Measurements from ENCODE around the gene EHD4. TPM values are rescaled to one million over a fixed set of nuclear protein-coding genes. Genes with fewer than 3 reads are reported as not detected.
A peak's percentile ranks its signal among the peaks of the same experiment; 100 is the strongest.

Gene EHD4
- polyA plus RNA-seq, 2 of the 4 experiments (the other 2 are of a cell fraction) = 8.2 to 9.0 TPM

DNA sequence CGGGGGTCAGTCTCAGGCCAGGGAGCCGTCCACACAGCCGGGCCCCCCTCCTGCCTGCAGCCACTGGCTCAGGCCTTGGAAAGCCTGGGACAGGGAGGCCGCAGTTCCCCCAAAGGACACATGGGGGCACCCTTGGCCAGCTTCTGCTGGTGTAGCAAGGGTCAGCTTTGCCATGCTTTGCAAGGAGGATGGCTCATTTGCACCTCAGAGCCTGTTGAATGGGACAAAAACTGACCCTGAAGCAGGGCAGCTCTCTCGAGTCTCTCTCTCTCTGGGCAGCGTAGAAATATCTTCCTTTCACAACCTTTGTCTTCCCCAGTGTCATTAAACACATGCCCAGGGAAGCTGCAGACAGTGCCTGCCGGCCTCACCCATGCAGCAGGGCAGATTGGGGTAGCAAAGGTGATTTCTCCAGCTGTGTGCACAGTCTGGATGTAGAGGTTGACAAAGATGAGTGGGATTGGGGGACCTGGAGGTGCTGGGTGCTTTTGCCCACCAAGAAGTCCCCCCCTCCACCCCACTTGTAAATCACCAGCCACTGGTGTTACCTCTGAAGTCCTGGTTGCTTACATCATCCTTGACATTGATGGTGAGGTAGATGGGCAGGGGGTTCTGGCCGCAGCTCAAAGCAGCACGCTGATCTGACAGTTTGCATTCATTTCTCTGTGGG, 17.4 kb upstream of the EHD4 start:
- TF ChIP-seq CBX8 (IDR thresholded peaks at IDR 0.05) (no peak), MAZ (IDR thresholded peaks at IDR 0.05; ENCODE audit: borderline replicate concordance, low read depth, low read length) (no peak), JUN (IDR thresholded peaks at IDR 0.05) (no peak), CEBPB (IDR thresholded peaks at IDR 0.05) (no peak), NFE2L2 (conservative IDR thresholded peaks at IDR 0.05; ENCODE audit: low read length) (no peak), CBX2 (IDR thresholded peaks at IDR 0.05; ENCODE audit: borderline replicate concordance, low read depth) (no peak), POLR2A (IDR thresholded peaks at IDR 0.05; ENCODE audit: low read length) (no peak), RAD21 (conservative IDR thresholded peaks at IDR 0.05 in 1 of 2, IDR thresholded peaks at IDR 0.05 in 1 of 2) (peak; percentile 93 to 95), SMC3 (IDR thresholded peaks at IDR 0.05) (peak; percentile 89)
- TF ChIP-seq, protein P1, sequence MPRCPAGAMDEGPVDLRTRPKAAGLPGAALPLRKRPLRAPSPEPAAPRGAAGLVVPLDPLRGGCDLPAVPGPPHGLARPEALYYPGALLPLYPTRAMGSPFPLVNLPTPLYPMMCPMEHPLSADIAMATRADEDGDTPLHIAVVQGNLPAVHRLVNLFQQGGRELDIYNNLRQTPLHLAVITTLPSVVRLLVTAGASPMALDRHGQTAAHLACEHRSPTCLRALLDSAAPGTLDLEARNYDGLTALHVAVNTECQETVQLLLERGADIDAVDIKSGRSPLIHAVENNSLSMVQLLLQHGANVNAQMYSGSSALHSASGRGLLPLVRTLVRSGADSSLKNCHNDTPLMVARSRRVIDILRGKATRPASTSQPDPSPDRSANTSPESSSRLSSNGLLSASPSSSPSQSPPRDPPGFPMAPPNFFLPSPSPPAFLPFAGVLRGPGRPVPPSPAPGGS (IDR thresholded peaks at IDR 0.05) = no peak
- TF ChIP-seq, protein P2, sequence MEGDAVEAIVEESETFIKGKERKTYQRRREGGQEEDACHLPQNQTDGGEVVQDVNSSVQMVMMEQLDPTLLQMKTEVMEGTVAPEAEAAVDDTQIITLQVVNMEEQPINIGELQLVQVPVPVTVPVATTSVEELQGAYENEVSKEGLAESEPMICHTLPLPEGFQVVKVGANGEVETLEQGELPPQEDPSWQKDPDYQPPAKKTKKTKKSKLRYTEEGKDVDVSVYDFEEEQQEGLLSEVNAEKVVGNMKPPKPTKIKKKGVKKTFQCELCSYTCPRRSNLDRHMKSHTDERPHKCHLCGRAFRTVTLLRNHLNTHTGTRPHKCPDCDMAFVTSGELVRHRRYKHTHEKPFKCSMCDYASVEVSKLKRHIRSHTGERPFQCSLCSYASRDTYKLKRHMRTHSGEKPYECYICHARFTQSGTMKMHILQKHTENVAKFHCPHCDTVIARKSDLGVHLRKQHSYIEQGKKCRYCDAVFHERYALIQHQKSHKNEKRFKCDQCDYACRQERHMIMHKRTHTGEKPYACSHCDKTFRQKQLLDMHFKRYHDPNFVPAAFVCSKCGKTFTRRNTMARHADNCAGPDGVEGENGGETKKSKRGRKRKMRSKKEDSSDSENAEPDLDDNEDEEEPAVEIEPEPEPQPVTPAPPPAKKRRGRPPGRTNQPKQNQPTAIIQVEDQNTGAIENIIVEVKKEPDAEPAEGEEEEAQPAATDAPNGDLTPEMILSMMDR (IDR thresholded peaks at IDR 0.05) = peak; percentile 74
- POLR2A ChIA-PET = interaction anchor here (1.0 to 1.2 kb wide), 2 partner anchors 17 to 68 kb away, joined by 3 to 4 read pairs; partner anchors contain the start of gene EHD4
- Histone ChIP-seq H3K9me3 (no peaks in the 10 kb centered on the region), H3K4me3 (no peak overlapping the region), H3K4me1 (no peaks in the 10 kb centered on the region), H3K27ac (peak overlapping the region; percentile 24 to 65; a peak in 3 of 6 replicates), H3K4me2 (no peak overlapping the region)
- DNase-seq (ENCODE audit: low read depth in 1 of 2, low spot score in 1 of 2) = peak; percentile 66 to 73
- CTCF ChIA-PET = interaction anchor here (0.7 to 13.7 kb wide), 41 partner anchors 10 to 489 kb away, joined by 3 to 247 read pairs (median 6); partner anchors contain the start of genes EHD4, PLA2G4D and PLA2G4E
- no peak for FAIRE-seq
- peak; percentile 92 to 98 for ATAC-seq
- WGBS (ENCODE audit: missing lambda C conversion rate) = 33% methylated on average over 3 of the region's 9 CpGs

DNA sequence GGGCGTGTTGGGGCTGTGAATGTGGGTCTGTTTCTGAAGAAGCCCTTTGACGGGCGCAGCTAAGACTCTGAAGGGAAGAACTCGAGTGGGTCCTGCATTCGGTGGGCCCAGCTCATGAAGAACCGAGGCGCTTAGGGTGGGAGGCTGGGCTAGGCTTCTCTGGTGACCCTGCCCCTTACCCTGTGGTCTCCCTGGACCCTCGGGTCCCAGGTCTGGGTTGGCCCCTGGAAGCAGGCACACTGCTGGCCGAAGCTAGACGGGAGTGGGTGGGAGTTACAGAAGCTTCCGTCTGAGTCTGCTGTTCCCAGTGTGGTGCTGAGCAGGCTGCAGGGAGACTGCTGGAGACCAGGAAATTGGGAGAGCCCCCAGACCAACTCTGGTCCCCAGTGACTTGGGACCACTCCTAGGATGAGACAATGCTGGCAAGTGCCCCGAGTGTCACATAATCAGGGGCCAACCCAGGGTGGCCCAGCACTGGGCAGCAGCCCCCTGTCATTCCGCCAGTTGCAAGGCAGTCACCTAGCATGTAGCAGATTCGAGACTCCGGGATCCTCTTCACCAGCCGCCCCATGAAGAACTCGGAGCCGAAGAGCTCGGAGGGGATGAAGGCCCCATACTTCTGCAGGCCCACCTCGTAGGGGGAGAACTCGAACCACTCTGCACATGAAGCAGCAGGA, 16.7 kb upstream of the EHD4 start:
- no peak for FAIRE-seq
- POLR2A ChIA-PET = interaction anchor here (1.0 to 1.2 kb wide), 2 partner anchors 16 to 68 kb away, joined by 3 to 4 read pairs; partner anchors contain the start of gene EHD4

DNA sequence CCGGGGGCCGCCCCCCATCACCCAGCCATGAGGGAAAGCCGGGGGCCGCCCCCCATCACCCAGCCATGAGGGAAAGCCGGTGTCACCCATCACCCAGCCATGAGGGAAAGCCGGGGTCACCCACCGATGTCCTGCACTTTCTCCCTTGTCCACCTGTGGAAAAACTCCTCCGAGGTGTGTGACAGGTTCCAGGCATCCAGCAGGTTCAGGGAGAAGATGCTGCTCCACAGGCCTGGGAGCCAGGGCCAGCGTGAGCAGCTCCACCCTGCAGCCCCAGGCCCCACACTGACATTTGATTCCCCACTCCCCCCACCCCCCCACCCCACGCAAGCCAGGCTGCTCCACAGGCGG, 15.5 kb upstream of the EHD4 start:
- no peak overlapping the region for H3K27ac ChIP-seq
- ChIA-PET CTCF (interaction anchor here (0.7 to 13.7 kb wide), 12 partner anchors 8 to 484 kb away, joined by 3 to 247 read pairs (median 11); no protein-coding TSS in a partner anchor), POLR2A (interaction anchor here (1.2 kb wide), 1 partner anchor 15 kb away, joined by 3 read pairs; the partner anchor contains the start of gene EHD4)
- TF ChIP-seq HDAC2 (IDR thresholded peaks at IDR 0.05) (no peak), FOXS1 (CRISPR knock-in tag; IDR thresholded peaks at IDR 0.05) (no peak)
- DNase-seq (ENCODE audit: low read depth in 1 of 2, low spot score in 1 of 2) (no peak), FAIRE-seq (no peak), ATAC-seq (no peak)
- no peaks in the 10 kb centered on the region for H3K4me1 ChIP-seq
- no peak overlapping the region for H3K4me3 ChIP-seq
- WGBS (ENCODE audit: missing lambda C conversion rate) = 83% methylated on average over 2 of the region's 11 CpGs
- H3K9me3 ChIP-seq = no peaks in the 10 kb centered on the region
- no peak overlapping the region for H3K4me2 ChIP-seq

More for the DNA sequence above, 16.7 kb upstream of the EHD4 start:
- TF ChIP-seq RARB (CRISPR knock-in tag; IDR thresholded peaks at IDR 0.05) = no peak
- TF ChIP-seq TFCP2L1 (CRISPR knock-in tag; IDR thresholded peaks at IDR 0.05) = no peak
- TF ChIP-seq BHLHE40 (IDR thresholded peaks at IDR 0.05; ENCODE audit: low read depth, low read length) = no peak
- Histone ChIP-seq H3K27ac (peak overlapping the region; percentile 24 to 65; a peak in 3 of 6 replicates), H3K4me3 (no peak overlapping the region), H3K4me1 (no peaks in the 10 kb centered on the region), H3K9me3 (no peaks in the 10 kb centered on the region), H3K4me2 (no peak overlapping the region)
- CTCF ChIA-PET = interaction anchor here (0.7 to 13.7 kb wide), 35 partner anchors 9 to 483 kb away, joined by 3 to 247 read pairs (median 6); partner anchors contain the start of genes EHD4 and PLA2G4D
- DNase-seq (ENCODE audit: low read depth in 1 of 2, low spot score in 1 of 2) = no peak
- peak; percentile 6 to 41; a peak in 3 of 6 replicates for ATAC-seq
- WGBS (ENCODE audit: missing lambda C conversion rate) = 40% methylated on average over 11 of the region's 21 CpGs

All from A549 (cell line).